ENCODE measurements around the gene POTEB3.
"Not testable (repeated sequence)": the region's sequence is repeated elsewhere in the genome, so short reads cannot be mapped to it uniquely, and the experiment has no call there.

DNA sequence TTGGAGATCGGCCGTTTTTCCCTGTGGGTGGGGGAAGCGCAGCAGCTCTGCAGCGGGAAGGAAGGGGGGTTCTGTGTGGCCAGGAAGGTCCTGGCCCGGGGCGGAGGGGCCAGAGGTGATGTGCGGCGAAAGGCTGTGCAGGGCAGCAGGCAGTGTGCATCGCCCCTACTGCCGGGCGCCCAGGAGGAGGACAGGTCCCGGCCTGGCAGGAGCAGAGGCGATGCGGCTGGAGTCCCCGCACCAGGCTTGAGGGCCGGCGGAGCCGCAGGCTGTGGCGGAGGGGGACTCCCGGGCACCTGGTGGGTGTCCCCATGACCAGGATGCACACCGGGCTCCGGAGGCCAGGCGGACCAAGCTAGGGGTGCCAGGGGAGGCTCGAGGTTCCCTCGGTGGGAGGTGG, 54.3 kb downstream of the POTEB3 start:
- not testable (repeated sequence) for TF ChIP-seq EZH2, CTCF, EZH2phosphoT487 (IDR thresholded peaks at IDR 0.05)
